ENCODE measurements around the gene MTHFD1L. TPM values are rescaled to one million over a fixed set of nuclear protein-coding genes. Genes with fewer than 3 reads are reported as not detected.
A peak's percentile ranks its signal among the peaks of the same experiment; 100 is the strongest.

Gene MTHFD1L
- total RNA-seq, 4 donors from 2014 or later = 2.5 to 7.1 (median 4.2) TPM

- intact Hi-C loops (cut with DNase I) = no loop called here
- no peaks in the 10 kb centered on the region for H3K36me3 ChIP-seq
- TF ChIP-seq POLR2A (IDR thresholded peaks at IDR 0.05; ENCODE audit: low read depth) (no peak), CTCF (IDR thresholded peaks at IDR 0.05) (no peak), POLR2AphosphoS5 (IDR thresholded peaks at IDR 0.05) (no peak), EP300 (IDR thresholded peaks at IDR 0.05) (no peak)
- H3K27ac ChIP-seq (replicated peaks in 1 of 4) = no peak overlapping the region
- peaks cover 4 to 22% (median 14%) of the 10 kb centered on the region in 4 donors for H3K4me1 ChIP-seq
- H3K9me3 ChIP-seq = no peaks in the 10 kb centered on the region
- DNase-seq (ENCODE audit: extremely low spot score) = no peak
- no peak overlapping the region for H3K4me3 ChIP-seq
- no peaks in the 10 kb centered on the region for H3K27me3 ChIP-seq
- WGBS = 55% methylated on average over 2 of the region's 2 CpGs
Measured at GRCh38 chr6:150929416-150929815, 63.9 kb downstream of the MTHFD1L start.

DNA sequence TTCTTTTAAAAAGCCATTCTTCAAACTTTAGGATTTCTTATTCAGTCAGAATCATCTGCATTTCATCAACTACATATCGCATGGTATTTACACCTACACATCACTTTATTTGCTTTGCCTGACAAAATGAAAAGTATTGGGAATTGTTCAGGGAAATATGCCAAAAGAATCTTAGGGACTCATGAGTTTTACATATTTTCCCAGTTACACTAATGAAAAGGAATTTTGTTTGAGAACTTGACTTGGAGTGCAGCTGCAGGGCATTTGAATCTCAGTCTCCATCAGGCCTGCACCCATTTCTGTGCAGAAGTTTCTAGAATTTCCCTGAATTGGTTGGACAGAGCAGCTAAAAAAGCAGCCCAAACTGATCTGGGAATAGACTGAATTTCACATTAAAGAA is 65.3 kb downstream of the MTHFD1L start:
- H3K27ac ChIP-seq (replicated peaks in 1 of 4) = no peak overlapping the region
- WGBS = 33% methylated on average over 1 of the region's 1 CpG
- no peak overlapping the region for H3K4me3 ChIP-seq
- intact Hi-C loops (cut with DNase I) = no loop called here
- no peaks in the 10 kb centered on the region for H3K36me3 ChIP-seq
- H3K9me3 ChIP-seq = no peaks in the 10 kb centered on the region
- TF ChIP-seq POLR2A (IDR thresholded peaks at IDR 0.05; ENCODE audit: low read depth) (no peak), POLR2AphosphoS5 (IDR thresholded peaks at IDR 0.05) (no peak), CTCF (IDR thresholded peaks at IDR 0.05) (no peak), EP300 (IDR thresholded peaks at IDR 0.05) (no peak)
- no peak for DNase-seq (ENCODE audit: extremely low spot score)
- peaks cover 4 to 22% (median 14%) of the 10 kb centered on the region in 4 donors for H3K4me1 ChIP-seq
- H3K27me3 ChIP-seq = no peaks in the 10 kb centered on the region

GRCh38 chr6:150931405-150931804 is 65.9 kb downstream of the MTHFD1L start:
- DNase-seq (ENCODE audit: extremely low spot score) = no peak
- no peak overlapping the region for H3K27ac ChIP-seq (replicated peaks in 1 of 4)
- intact Hi-C loops (cut with DNase I) = no loop called here
- no peaks in the 10 kb centered on the region for H3K27me3 ChIP-seq
- H3K36me3 ChIP-seq = no peaks in the 10 kb centered on the region
- H3K9me3 ChIP-seq = no peaks in the 10 kb centered on the region
- TF ChIP-seq EP300 (IDR thresholded peaks at IDR 0.05) = no peak
- no peak for TF ChIP-seq POLR2A (IDR thresholded peaks at IDR 0.05; ENCODE audit: low read depth)
- no peak for TF ChIP-seq CTCF (IDR thresholded peaks at IDR 0.05)
- no peak for TF ChIP-seq POLR2AphosphoS5 (IDR thresholded peaks at IDR 0.05)
- H3K4me3 ChIP-seq = no peak overlapping the region
- 52% methylated on average over 1 of the region's 1 CpG for whole genome bisulfite sequencing
- H3K4me1 ChIP-seq = peaks cover 4 to 16% (median 14%) of the 10 kb centered on the region in 4 donors

- 34% methylated on average over 3 of the region's 3 CpGs for WGBS
- Histone ChIP-seq H3K4me3 (no peak overlapping the region), H3K27me3 (no peaks in the 10 kb centered on the region), H3K27ac (replicated peaks in 1 of 4) (no peak overlapping the region), H3K9me3 (no peaks in the 10 kb centered on the region), H3K4me1 (peaks cover 4 to 15% (median 13%) of the 10 kb centered on the region in 4 donors), H3K36me3 (peaks cover 0 to 12% (median 2%) of the 10 kb centered on the region in 4 donors)
- TF ChIP-seq POLR2A (IDR thresholded peaks at IDR 0.05; ENCODE audit: low read depth) (no peak), EP300 (IDR thresholded peaks at IDR 0.05) (no peak), POLR2AphosphoS5 (IDR thresholded peaks at IDR 0.05) (no peak), CTCF (IDR thresholded peaks at IDR 0.05) (no peak)
- intact Hi-C loops (cut with DNase I) = no loop called here
- DNase-seq (ENCODE audit: extremely low spot score) = no peak
Measured at GRCh38 chr6:150932996-150933395, 67.5 kb downstream of the MTHFD1L start.

DNA sequence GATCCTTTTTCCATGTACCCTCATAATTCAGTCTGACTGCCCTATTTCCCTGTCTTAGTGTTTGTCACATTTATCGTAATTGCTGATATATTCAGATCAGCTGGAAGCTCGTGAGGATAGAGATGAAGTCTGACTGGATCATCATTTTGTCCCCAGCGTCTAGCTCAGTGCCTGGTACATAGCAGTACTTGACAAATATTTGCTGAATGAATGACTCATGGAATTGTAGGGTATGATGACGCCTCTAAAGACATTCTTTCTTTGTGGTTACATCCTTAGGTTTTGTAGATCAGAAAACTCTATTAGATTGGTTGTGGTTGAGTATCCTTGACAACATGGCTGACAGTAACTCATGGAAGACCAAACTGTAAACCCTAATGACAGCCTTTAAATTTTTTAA is 68.9 kb downstream of the MTHFD1L start:
- peak; percentile 24 for DNase-seq (ENCODE audit: extremely low spot score)
- TF ChIP-seq POLR2A (IDR thresholded peaks at IDR 0.05; ENCODE audit: low read depth) (no peak), POLR2AphosphoS5 (IDR thresholded peaks at IDR 0.05) (no peak), EP300 (IDR thresholded peaks at IDR 0.05) (no peak), CTCF (IDR thresholded peaks at IDR 0.05) (no peak)
- no peaks in the 10 kb centered on the region for H3K9me3 ChIP-seq
- 93% methylated on average over 4 of the region's 4 CpGs for WGBS
- intact Hi-C loops (cut with DNase I) = no loop called here
- H3K27me3 ChIP-seq = no peaks in the 10 kb centered on the region
- peaks cover 0 to 13% (median 2%) of the 10 kb centered on the region in 4 donors for H3K36me3 ChIP-seq
- peaks cover 4 to 15% (median 11%) of the 10 kb centered on the region in 4 donors for H3K4me1 ChIP-seq
- no peak overlapping the region for H3K4me3 ChIP-seq
- H3K27ac ChIP-seq (replicated peaks in 1 of 4) = no peak overlapping the region
